Right hindlimb (tissue), 1 donor: ENCODE measurements around the gene PLCB3.

Source experiments
- DNase-seq: peaks from one replicate; pipeline ENCODE4 v3.0.0-alpha.2; 2018

PLCB3 gene

DNA sequence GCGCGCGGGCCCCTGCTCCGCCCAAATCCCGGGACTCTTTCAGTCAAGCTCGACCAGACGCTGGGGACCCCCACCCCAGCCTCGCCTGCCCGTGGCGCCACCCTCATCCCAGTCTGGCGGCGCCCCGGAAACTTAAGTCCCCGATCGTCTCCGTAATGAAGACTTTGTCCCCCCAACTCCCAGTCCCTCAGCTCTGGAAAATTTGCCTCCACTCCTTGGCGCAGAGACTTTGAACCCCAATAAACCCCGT lies 348 bp downstream of the PLCB3 start:
- DNase-seq = no peak

DNA sequence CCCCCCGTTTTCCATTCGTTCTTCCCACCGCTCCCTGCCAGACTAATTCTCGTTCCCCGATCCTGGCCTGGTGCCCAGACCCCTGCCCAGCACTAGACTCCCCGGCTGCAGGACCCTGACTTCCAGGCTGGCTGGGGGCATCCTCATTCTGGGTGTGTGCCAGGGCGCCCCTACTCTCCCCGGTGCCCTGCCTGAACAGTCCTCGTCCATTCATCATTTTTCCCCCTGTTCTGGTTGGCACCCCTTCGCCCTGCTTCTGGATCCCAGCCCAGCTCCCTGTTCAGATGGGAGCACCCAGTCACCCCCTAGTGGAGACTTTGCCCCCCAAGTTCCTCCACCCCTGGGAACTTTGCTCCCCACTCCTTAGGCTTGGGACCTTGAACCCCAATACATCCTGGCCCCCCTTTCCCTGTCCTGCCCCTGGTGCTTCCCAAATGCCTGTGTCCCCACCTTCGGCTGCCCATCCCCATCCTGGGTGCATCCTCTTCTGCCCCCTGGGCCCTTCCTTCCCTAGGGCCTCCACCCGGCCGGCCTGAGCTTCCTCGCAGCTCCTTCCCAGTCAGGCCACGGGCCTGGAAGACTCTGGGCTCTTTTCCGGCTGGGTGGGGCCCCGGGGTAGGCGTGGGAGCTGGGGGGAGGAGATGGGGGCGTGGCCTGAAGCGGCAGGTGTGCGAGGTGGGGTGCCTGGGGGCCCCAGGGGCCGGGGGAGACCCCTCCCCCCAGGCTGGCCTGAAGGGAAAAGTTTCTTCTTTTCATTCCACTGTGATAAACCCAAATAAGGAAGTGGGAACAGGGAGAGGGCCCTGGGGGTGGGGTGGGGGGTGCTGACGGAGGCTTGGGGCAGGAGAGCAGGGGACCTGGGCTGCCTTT lies 908 bp downstream of the PLCB3 start:
- DNase-seq = no peak

DNA sequence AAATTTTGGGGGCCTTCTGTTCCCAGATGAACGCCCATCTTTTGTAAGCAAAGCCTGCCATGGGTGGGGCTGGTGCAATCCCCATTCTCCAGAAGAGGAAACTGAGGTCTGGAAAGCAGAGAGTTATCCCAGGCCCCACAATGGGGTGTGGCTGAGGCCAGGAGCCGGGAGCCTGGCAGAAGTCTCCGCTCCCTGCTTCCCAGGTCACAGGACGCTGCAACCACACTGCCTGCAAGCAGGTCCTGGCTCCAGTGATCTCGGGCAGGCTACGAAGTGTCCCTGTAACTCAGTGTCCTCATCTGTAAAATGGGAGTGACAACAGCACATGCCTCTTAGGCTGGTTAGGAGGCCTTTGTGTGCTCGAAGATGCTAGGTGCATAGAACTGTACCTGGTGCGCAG lies 1.7 kb downstream of the PLCB3 start:
- DNase-seq = no peak

DNA sequence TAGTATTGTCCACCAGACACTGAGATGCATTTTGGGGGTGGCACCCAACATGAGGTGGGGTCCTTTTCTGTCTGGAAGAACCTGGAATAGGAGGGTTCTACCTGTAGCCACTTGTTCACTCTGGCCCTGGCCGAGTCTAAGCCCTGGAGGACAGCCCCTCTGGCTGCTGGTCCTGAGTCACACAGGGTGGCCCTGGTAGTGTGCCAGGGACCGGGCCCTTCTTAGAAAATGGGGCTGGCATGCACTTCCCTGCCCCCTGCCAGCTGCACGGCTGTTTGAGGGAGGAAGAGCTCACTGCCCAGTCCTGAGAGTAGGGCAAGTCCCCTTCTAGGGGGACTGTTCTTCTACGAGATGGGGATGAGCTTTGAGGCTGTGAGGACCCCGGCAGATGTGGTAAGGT lies 2.2 kb downstream of the PLCB3 start:
- no peak for DNase-seq

DNA sequence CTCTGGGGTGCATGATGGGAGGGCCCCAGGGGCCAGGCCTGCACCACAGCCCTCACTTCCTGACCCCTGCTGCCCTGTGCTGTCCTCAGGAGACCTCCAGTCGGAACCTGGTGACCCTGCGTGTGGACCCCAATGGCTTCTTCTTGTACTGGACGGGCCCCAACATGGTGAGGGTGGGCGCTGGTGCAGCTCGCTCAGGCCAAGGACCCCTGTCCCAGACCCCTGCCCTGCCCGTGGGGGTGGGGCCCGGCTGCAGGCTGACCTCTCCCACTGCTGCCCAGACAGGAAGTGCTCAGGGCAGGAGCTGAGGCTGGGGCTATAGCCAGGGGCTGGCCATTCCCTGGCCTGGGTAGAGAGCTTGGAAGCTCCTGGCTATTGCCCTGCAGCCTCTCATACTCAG lies 3.0 kb downstream of the PLCB3 start:
- no peak for DNase-seq

DNA sequence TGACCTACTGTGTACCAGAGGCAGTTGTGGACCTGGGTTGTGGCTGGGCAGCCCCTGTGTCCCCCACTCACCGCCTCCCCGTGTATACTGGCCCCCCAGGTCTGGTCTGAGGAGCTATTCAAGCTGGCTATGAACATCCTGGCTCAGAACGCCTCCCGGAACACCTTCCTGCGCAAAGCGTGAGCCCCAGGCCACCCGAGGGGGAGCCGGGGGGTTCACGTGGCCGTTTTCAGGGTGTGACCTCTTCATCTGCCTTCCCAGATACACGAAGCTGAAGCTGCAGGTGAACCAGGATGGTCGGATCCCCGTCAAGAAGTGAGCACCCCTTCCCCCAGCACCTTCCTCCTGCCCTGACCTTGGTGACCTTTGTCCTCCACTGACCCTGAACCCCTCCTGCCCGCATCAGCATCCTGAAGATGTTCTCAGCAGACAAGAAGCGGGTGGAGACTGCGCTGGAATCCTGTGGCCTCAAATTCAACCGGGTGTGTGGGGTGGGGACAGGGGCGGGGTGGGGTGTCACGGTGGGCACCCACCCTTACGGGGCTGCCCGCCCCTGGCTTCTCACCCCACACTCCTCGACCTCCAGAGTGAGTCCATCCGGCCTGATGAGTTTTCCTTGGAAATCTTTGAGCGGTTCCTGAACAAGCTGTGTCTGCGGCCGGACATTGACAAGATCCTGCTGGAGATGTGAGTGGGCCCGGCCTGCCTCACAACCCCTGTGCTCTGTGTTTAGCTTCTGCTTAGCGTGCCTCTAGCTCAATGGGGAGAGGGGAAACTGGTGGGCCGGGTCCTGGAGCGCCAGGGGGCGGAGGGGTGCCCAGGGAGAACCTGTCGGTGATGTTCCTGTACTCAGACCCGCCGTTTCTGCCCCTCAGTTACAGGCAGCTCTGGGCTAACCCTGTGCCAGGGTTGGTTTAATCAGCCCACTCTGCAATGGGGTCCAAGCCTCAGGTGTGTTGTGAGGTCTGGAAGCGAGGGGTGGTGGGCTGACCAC lies 4.1 kb downstream of the PLCB3 start:
- no peak for DNase-seq

DNA sequence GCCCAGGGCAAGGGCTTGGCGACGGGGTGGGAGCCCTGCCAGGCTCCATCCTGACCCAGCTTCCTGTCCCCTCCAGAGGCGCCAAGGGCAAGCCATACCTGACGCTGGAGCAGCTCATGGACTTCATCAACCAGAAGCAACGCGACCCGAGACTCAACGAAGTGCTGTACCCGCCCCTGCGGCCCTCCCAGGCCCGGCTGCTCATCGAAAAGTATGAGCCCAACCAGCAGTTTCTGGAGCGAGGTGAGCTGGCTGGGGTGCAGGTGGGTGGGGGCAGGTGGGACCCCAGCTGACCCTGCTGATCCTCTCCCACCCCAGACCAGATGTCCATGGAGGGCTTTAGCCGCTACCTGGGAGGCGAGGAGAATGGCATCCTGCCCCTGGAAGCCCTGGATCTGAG lies 5.0 kb downstream of the PLCB3 start:
- no peak for DNase-seq

DNA sequence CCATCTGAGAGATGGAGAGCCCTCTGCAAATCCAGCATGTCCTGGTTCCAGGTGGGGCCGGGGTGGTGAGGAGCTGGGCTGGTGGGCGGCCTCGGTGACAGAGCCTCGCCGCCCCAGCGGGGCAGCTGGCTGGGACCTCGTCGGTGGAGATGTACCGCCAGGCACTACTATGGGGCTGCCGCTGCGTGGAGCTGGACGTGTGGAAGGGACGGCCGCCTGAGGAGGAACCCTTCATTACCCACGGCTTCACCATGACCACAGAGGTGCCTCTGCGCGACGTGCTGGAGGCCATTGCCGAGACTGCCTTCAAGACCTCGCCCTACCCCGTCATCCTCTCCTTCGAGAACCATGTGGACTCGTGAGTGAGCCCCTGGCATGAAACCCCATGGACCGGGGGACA lies 7.0 kb downstream of the PLCB3 start:
- DNase-seq = no peak

DNA sequence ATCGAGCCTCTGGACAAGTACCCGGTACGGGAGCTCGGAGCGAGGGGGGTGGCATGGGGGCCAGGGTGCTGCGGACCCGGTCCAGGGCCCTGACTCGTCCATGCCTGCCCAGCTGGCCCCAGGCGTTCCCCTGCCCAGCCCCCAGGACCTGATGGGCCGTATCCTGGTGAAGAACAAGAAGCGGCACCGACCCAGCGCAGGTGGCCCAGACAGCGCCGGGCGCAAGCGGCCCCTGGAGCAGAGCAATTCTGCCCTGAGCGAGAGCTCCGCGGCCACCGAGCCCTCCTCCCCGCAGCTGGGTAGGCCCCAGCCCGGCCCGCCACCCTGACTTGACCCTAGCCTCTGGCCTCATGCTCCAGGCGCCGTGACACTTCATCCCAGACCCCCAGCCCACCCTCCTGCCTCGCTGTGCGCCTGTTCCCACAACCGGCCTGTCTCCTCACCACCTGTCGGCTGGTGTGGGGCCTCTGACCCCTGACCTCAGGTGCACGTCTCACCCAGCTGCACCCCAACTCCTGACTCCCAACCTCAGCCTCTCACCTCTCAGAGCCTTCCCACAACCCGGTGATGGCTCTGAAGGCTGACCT lies 7.7 kb downstream of the PLCB3 start:
- DNase-seq = no peak

DNA sequence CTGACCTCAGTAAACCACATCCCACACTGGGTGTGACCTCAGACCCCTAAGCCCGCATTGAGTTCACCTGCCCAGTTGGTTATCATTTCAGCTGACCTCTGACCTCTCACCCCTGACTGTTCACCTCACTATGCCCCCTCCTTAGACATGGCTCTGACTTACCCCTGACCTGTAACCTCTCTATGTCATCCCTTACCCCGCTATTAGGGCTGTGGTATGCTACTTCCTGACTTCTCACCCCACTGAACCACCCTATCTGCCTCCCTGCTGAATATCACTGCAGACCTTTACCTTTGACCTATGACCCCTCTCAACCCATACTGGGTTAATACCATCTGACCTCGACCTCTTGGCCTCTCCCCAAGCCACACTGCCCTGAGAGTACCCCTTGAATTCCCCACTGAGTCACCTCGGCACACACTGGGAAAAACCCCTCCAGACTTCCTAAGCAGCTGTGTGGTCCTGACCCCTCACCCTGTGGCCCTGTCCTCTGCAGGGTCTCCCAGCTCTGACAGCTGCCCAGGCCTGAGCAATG lies 8.3 kb downstream of the PLCB3 start:
- DNase-seq = no peak

DNA sequence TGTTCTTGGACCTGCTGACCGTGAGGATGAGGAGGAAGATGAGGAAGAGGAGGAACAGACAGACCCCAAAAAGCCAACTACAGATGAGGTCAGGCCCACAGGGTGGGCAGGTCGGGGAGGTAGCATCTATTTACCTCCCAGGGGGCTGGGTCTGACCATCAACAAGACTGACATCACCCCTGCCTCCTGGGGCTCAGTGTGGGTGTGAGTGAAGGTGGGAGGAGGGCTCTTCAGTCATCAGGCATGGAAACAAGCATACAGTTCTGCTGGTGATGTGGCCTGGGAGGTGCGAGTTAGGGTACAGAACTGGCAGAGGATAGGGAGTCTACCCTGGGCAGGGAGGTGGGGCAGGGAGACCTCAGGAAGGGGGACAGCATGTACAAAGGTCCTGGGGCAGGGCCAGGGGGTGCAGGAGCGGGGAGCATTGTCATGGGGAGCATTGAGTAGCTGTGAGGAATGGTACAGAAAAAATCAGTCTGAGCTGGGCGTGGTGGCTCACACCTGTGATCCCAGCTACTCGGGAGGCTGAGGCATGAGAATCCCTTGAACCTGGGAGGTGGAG lies 8.9 kb downstream of the PLCB3 start:
- DNase-seq = no peak

DNA sequence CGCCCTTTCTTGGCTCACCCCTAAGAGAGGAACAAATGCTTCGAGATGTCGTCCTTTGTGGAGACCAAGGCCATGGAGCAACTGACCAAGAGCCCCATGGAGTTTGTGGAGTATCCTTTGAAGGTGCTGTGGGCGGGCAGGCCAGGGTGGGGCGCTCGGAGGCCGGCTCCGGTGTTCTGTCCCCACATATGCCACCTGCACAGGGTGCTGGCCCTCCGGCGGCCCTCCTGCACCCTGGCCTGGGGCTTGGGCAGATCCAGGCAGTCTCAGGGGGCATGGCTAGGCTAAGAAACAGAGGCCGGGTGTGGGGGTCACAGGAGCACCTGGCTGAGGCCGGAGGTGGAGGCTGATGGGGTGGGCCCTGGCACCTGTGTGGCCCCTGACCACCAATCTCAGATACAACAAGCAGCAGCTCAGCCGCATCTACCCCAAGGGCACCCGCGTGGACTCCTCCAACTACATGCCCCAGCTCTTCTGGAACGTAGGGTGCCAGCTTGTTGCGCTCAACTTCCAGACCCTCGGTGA lies 10.3 kb downstream of the PLCB3 start:
- no peak for DNase-seq

DNA sequence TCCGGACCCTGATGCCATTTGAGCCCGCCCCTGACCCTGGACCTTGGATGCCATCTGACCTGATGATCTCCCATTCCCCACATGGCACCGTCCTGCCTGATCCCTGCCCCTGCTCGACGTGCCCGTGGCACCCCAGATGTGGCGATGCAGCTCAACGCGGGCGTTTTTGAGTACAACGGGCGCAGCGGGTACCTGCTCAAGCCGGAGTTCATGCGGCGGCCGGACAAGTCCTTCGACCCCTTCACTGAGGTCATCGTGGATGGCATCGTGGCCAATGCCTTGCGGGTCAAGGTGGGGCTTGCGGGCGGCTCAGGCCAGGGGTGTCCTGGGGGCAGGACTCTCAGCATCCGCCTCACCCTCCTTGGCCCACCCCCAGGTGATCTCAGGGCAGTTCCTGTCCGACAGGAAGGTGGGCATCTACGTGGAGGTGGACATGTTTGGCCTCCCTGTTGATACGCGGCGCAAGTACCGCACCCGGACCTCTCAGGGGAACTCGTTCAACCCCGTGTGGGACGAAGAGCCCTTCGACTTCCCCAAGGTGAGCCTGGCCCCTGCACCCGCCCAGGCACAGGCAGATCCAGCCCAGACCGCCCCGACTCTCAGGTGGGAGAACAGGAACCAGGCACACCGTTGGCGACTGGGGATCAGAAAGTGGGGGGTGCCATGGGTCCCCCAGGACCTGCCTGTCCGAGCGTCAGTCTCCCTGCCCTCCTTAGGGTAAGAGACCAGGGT lies 11.1 kb downstream of the PLCB3 start:
- DNase-seq = no peak

DNA sequence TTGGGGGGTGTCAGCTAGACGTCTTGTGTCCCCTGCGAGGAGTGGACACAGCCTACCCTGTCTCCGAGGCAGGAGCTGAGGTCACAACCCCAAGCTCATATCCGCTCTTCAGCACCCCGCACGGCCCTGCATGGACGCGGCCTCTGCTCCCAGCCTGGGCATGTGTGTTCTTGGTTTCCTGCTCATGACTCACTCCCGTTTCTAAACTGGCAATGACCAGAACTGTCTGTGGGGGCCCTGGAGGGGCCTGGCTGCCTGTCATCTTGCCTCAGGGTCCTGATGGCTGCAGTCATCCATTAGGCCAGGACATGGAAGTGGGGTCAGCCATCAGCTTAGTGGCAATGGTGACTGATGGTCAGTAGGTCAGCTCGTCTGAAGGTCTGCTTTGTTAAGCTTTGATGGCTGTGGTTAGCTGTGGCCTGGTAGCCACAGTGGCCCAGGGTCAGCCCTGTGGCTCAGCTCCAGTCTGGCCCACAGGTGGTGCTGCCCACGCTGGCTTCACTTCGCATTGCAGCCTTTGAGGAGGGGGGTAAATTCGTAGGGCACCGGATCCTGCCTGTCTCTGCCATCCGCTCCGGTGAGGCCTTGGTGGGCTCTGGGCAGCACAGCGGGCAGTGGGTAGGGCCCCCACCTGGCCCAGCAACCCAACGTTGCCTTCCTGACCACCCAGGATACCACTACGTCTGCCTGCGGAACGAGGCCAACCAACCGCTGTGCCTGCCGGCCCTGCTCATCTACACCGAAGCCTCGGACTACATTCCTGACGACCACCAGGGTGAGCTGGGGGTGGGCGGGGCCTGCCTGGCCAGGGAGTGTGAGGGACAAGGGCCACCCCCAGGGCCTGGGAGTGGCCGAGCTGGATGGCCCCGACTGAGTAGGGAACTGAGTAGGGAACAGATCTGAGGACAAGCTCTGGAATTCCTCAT lies 12.0 kb downstream of the PLCB3 start:
- DNase-seq = no peak

DNA sequence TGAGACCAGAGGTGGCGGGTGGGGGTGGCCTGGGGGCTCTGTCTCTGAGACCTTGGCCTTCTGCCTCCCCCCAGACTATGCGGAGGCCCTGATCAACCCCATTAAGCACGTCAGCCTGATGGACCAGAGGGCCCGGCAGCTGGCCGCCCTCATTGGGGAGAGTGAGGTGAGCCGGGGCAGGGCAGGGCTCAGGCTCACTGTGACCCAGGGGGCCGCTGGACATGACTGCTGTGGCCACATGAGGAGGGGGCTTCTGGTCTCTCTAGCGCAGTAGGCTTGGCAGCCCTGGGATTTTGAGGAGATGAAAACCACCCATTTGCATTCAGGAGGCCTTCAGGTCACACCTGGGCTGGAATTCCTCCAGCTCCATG lies 12.6 kb downstream of the PLCB3 start:
- no peak for DNase-seq

DNA sequence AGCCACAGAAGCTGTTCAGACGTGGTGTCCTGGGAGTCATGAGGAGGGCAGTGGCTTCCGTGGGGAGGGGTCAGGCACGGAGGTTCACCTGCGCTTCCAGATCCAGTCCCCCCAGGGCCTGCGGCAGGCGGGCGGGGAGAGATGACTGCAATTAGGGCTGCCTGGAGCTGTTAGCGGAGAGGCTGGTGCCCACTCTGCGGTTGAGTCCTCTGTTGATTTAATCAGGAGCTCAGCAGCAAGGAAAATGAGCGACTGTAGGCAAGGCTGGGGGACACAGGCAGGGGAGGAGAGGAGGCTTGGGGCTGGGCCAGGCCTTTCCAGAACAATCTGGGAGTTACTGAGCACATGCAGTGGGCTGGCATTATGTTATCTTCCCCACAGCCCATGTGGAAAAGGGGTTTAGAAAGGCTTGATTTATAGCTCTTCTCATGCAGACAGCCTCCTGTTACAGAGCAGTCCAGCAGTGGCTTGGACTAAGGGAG lies 13.1 kb downstream of the PLCB3 start:
- no peak for DNase-seq

DNA sequence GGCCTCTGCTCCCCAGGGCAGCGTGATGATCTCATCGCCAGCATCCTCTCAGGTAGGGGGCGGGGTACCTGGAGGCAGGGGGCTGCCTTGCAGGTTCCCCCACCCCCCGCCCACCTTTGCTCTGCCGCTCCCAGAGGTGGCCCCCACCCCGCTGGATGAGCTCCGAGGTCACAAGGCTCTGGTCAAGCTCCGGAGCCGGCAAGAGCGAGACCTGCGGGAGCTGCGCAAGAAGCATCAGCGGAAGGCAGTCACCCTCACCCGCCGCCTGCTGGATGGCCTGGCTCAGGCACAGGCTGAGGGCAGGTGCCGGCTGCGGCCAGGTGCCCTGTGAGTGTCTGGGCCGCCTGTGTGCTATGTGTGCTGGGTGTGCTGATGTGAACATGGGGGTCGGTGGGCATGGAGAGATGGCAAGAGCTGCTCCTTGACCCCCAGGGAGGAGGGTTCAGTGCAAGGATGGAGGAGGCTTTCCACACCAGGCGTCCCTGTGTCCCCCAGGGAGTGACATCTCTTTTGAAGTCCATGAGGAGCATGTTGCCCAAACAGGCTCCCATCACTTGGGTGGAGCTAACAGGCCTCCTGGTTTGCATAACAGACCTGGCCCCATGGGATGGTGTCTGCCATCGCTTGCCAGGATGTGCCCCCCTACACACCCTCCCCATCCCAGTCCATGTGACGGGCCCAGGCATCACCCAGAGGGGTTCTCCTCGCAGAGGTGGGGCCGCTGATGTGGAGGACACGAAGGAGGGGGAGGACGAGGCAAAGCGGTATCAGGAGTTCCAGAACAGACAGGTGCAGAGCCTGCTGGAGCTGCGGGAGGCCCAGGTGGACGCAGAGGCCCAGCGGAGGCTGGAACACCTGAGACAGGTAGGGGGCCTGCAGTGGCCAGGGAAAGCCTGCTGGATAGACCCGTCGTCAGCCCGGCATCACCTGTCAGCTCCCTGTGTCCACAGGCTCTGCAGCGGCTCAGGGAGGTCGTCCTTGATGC lies 14.1 kb downstream of the PLCB3 start:
- DNase-seq = no peak

DNA sequence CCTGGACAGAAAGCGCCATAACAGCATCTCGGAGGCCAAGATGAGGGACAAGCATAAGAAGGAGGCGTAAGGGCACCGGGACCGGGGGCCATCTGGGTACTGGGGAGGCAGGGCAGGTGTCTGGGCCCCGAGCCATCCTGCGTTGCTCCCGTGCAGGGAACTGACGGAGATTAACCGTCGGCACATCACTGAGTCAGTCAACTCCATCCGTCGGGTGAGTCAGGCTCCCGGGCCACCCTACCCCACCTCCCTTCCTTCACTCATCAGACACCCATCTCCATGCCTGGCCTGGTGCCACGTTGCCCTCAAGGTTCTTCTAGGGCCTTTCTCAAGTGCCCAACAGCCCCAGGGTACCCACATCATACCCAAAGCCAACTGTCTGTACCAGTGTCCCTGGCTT lies 15.0 kb downstream of the PLCB3 start:
- no peak for DNase-seq

DNA sequence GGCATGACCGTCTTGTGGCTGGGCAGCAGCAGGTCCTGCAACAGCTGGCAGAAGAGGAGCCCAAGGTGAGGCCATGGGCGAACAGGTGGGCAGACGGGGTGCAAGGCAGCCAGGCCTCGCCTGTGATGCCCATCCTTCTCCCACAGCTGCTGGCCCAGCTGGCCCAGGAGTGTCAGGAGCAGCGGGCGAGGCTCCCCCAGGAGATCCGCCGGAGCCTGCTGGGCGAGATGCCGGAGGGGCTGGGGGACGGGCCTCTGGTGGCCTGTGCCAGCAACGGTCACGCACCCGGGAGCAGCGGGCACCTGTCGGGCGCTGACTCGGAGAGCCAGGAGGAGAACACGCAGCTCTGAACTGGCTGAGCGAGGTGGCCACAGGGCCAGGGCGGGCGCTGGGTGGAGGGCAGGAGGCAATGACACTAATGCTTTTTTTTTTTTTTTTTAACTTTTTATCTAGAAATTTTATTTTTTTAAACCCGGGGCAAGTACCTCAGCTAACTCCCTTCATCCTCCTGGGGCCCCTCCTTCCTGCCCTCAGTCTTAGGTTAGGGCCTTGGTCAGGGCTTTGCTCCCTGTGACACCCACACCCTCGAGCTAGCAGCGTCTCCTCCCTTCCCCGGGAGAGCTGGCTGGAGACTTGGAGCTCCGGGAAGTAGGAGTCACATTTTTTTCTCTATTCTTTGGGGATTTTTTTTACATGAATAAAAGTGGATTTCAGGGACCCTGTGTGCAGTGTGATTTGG lies 16.0 kb downstream of the PLCB3 start:
- DNase-seq = no peak
